Stimulated activated CD4-positive, alpha-beta T cell treated with anti-CD3 and anti-CD28 coated beads, Interleukin-4, amount 100 ng/mL, for 4 hours (primary cell): ENCODE results near the gene SMURF2.
"Not testable (repeated sequence)": the region's sequence is repeated elsewhere in the genome, so short reads cannot be mapped to it uniquely, and the experiment has no call there.

Experiments used
- DNase-seq, 2 experiments: peaks; one replicate each; pipeline ENCODE4 v3.0.0-alpha.2; 2020

The SMURF2 gene

GRCh38 chr17:64664299-64664981, 2.3 kb upstream of the SMURF2 start:
- DNase-seq = not testable (repeated sequence)

GRCh38 chr17:64663836-64664235, 1.7 kb upstream of the SMURF2 start:
- DNase-seq = not testable (repeated sequence)

GRCh38 chr17:64662774-64663367, 764 bp upstream of the SMURF2 start:
- DNase-seq = no peak

- no peak for DNase-seq
These were observed 456 bp downstream of the SMURF2 start for GRCh38 chr17:64661726-64661975.

GRCh38 chr17:64660978-64661725, 955 bp downstream of the SMURF2 start:
- DNase-seq = peak; percentile 34 to 38

- not testable (repeated sequence) for DNase-seq
These were observed 1.7 kb downstream of the SMURF2 start for GRCh38 chr17:64660195-64660977.

GRCh38 chr17:64658931-64659330, 3.2 kb downstream of the SMURF2 start:
- no peak for DNase-seq

- no peak for DNase-seq
These were observed 4.4 kb downstream of the SMURF2 start for GRCh38 chr17:64657610-64658125.

GRCh38 chr17:64655704-64656103, 6.4 kb downstream of the SMURF2 start:
- no peak for DNase-seq

GRCh38 chr17:64653985-64654355, 8.1 kb downstream of the SMURF2 start:
- DNase-seq = no peak

GRCh38 chr17:64653325-64653984, 8.7 kb downstream of the SMURF2 start:
- DNase-seq = no peak

- DNase-seq = no peak
These were observed 10.2 kb downstream of the SMURF2 start for GRCh38 chr17:64651889-64652288.

GRCh38 chr17:64648234-64648633, 13.9 kb downstream of the SMURF2 start:
- DNase-seq = no peak

- DNase-seq = no peak
These were observed 14.3 kb downstream of the SMURF2 start for GRCh38 chr17:64647817-64648216.

GRCh38 chr17:64639516-64639915, 22.6 kb downstream of the SMURF2 start:
- no peak for DNase-seq

GRCh38 chr17:64638552-64639203, 23.4 kb downstream of the SMURF2 start:
- DNase-seq = no peak

- no peak for DNase-seq
These were observed 26.3 kb downstream of the SMURF2 start for GRCh38 chr17:64635647-64636305.

- no peak for DNase-seq
These were observed 27.9 kb downstream of the SMURF2 start for GRCh38 chr17:64634218-64634617.

GRCh38 chr17:64632606-64633005, 29.5 kb downstream of the SMURF2 start:
- no peak for DNase-seq

- DNase-seq = no peak
These were observed 29.9 kb downstream of the SMURF2 start for GRCh38 chr17:64632194-64632593.
